ENCODE measurements around the gene TMEM47.

GRCh38 chrX:34584781-34585180 is 72.3 kb downstream of the TMEM47 start:
- TF ChIP-seq POLR2AphosphoS5 (IDR thresholded peaks at IDR 0.05), result no peak
- TF ChIP-seq, protein P1, sequence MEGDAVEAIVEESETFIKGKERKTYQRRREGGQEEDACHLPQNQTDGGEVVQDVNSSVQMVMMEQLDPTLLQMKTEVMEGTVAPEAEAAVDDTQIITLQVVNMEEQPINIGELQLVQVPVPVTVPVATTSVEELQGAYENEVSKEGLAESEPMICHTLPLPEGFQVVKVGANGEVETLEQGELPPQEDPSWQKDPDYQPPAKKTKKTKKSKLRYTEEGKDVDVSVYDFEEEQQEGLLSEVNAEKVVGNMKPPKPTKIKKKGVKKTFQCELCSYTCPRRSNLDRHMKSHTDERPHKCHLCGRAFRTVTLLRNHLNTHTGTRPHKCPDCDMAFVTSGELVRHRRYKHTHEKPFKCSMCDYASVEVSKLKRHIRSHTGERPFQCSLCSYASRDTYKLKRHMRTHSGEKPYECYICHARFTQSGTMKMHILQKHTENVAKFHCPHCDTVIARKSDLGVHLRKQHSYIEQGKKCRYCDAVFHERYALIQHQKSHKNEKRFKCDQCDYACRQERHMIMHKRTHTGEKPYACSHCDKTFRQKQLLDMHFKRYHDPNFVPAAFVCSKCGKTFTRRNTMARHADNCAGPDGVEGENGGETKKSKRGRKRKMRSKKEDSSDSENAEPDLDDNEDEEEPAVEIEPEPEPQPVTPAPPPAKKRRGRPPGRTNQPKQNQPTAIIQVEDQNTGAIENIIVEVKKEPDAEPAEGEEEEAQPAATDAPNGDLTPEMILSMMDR (IDR thresholded peaks at IDR 0.05), result no peak
